ENCODE results near the gene OXSM.

OXSM gene

GRCh38 chr3:25782938-25783660, 6.8 kb upstream of the OXSM start, which contains the start of gene NGLY1:
Gene NGLY1 (minus strand): TSS chr3:25783443. CDS start chr3:25783390, 53 bp downstream.
- peak; percentile 64 for DNase-seq (ENCODE audit: insufficient read length, low spot score)
- TF ChIP-seq CTCF (IDR thresholded peaks at IDR 0.05; ENCODE audit: insufficient read depth, missing control alignments) = no peak
- FAIRE-seq = no peak

- TF ChIP-seq CTCF (IDR thresholded peaks at IDR 0.05; ENCODE audit: insufficient read depth, missing control alignments) = no peak
- FAIRE-seq = no peak
These were observed 6.0 kb upstream of the OXSM start for GRCh38 chr3:25783661-25784512.

GRCh38 chr3:25784971-25785370, 4.9 kb upstream of the OXSM start:
- no peak for DNase-seq (ENCODE audit: insufficient read length, low spot score)
- no peak for TF ChIP-seq CTCF (IDR thresholded peaks at IDR 0.05; ENCODE audit: insufficient read depth, missing control alignments)
- no peak for FAIRE-seq

More at GRCh38 chr3:25783661-25784512, 6.0 kb upstream of the OXSM start:
- peak; percentile 55 for DNase-seq (ENCODE audit: insufficient read length, low spot score)

GRCh38 chr3:25785826-25786225, 4.1 kb upstream of the OXSM start:
- FAIRE-seq (no peak), DNase-seq (ENCODE audit: insufficient read length, low spot score) (no peak)
- TF ChIP-seq CTCF (IDR thresholded peaks at IDR 0.05; ENCODE audit: insufficient read depth, missing control alignments) = no peak

GRCh38 chr3:25787689-25788088, 2.2 kb upstream of the OXSM start:
- TF ChIP-seq CTCF (IDR thresholded peaks at IDR 0.05; ENCODE audit: insufficient read depth, missing control alignments) = no peak
- no peak for FAIRE-seq
- DNase-seq (ENCODE audit: insufficient read length, low spot score) = no peak

GRCh38 chr3:25789209-25789595, 688 bp upstream of the OXSM start:
- TF ChIP-seq CTCF (IDR thresholded peaks at IDR 0.05; ENCODE audit: insufficient read depth, missing control alignments) = no peak
- no peak for FAIRE-seq
- no peak for DNase-seq (ENCODE audit: insufficient read length, low spot score)
